Smooth muscle cell of the umbilical artery (primary cell): ENCODE measurements around the gene PIPOX. TPM values are rescaled to one million over a fixed set of nuclear protein-coding genes. Genes with fewer than 3 reads are reported as not detected.

Experiments used
- total RNA-seq: library from RNA; depleted of rRNA; stranded (reverse); fragments of >200 nt; gene quantifications from 2 replicates; pipeline ENCODE4 v1.2.3, GENCODE V29; 2014

PIPOX gene
- total RNA-seq, result 1.5 and 1.7 TPM in 2 replicates

DNA sequence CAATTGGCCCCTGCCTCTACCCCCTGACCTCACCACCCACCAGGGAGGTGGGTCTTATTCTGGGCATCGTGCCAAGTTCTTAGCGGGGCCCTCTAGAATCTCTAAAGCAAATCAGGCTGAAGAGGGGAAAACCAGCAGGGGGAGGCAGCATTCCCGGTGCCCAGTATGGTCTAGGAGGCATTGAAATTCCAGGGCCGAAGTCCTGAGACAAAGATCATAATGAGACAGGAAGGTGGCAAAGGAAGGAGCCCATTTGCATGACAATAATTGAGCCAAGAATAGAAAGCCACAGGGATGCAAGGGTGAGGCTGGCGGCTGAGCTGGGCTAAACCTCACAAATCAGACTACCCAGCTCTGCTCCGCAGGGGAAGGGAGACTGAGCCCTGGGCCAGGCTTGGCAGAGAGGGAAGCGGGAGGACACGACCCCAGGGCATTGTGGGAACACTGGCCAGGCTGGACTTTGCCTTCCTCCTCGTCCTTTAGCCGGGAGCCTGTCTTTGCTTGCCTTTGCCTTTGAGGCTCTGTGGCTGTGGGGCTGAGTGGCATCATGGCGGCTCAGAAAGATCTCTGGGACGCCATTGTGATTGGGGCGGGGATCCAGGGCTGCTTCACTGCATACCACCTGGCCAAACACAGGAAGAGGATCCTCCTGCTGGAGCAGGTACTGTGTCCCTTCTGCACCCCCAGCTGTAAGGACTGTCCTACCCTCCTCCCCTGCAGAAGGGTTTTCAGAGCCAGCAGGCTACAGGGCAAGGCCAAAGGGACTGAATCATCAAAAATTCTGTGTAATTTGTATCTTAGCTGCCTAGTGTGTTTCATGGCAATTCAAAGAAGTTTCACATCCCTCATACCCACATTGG lies at the start of gene PIPOX:
Gene PIPOX (plus strand): TSS at position 463 of the 860 bp plus-strand sequence. CDS start 85 bp downstream, at position 548.

DNA sequence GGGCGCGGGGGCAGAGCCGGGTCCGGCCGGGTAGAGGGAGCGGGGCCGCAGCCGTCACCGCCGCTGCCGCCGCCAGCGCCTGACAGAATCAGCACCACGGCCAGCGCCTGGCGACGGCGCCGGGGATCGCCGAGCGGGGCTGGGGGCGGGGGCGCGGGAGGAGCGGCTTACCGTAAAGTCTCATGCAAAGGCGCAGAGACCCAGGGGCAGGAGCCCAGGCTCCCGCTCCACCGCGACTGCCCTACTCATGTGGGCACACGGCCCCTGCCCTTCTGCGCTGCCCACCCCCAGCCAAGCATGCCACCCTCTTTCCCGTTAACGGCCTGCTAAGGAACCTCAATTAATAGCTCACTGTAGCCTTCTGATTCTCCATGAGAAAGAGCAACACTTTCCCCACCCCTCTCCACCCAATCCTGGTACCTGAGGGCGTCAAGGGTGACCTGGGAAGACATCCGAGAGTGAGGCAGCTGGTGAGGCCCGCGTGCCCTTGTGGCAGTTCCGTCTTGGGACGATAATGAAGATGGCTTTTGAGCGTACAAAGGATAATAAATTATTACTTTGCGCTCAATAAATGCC lies 36.9 kb upstream of the PIPOX start, which contains the start of gene SEZ6:
Gene SEZ6 (minus strand): TSS at position 98 of the 576 bp plus-strand sequence. CDS start 164 bp downstream, outside the sequence.

Other genes with a start within 250 kb of the PIPOX start
- gene FAM222B, start 200.4 kb upstream of the PIPOX start, total RNA-seq, result 4.2 and 10.1 TPM in 2 replicates
- 24.9 and 28.5 TPM in 2 replicates for gene ERAL1, start 188.1 kb upstream of the PIPOX start, total RNA-seq
- gene FLOT2, start 145.4 kb upstream of the PIPOX start, total RNA-seq, result 30.0 and 42.8 TPM in 2 replicates
- 5.5 and 6.5 TPM in 2 replicates for gene DHRS13, start 140.1 kb upstream of the PIPOX start, total RNA-seq
- 10.7 and 25.1 TPM in 2 replicates for gene PHF12, start 91.6 kb upstream of the PIPOX start, total RNA-seq
- gene SEZ6, start 37.1 kb upstream of the PIPOX start, total RNA-seq, result not detected in 2 replicates
- 52.0 and 72.5 TPM in 2 replicates for gene MYO18A, start 137.3 kb downstream of the PIPOX start, total RNA-seq
- gene CRYBA1, start 203.7 kb downstream of the PIPOX start, total RNA-seq, result not detected in 2 replicates